H1 (cell line): ENCODE results near the gene FGF14. TPM values are rescaled to one million over a fixed set of nuclear protein-coding genes. Genes with fewer than 3 reads are reported as not detected.

Experiments used
- CTCF ChIA-PET: fragments of 300-600 bp; sonication (Branson Sonifier 250); formaldehyde crosslinking; loops from one replicate; lab custom pipeline; 2021; ENCODE audit not compliant: partially characterized antibody; lab: Charles Lee
- POLR2A ChIA-PET: fragments of 300-600 bp; sonication (Branson Sonifier 250); formaldehyde crosslinking; loops from one replicate; lab custom pipeline; 2021; ENCODE audit warnings: inconsistent platforms; ENCODE audit not compliant: partially characterized antibody; lab: Charles Lee
- DNase-seq, 2 experiments: peaks; one replicate each; pipeline versions ENCODE4 v3.0.0 to v3.0.0-alpha.2; 2010 to 2022; ENCODE audit warnings: low spot score in 2 of 2, low read depth in 1 of 2, mixed read lengths in 1 of 2
- FAIRE-seq: peaks from 2 replicates; lab custom pipeline; 2011; peaks lifted over from hg19 to GRCh38; lab: Jason Lieb, UNC
- H2AFZ ChIP-seq: 2 replicates; pipeline ENCODE4 v1.8.1; 2012; ENCODE audit warnings: low read length, inconsistent platforms
- H2AK5ac ChIP-seq: 2 replicates; pipeline ENCODE4 v1.6.1; 2013; ENCODE audit warnings: low read depth, low read length
- H2BK120ac ChIP-seq: replicated peaks from 2 replicates; pipeline ENCODE3; 2013; ENCODE audit warnings: low read depth, low read length, inconsistent platforms
- H2BK12ac ChIP-seq: 2 replicates; pipeline ENCODE4 v1.6.1; 2013; ENCODE audit warnings: low read depth, low read length
- H2BK15ac ChIP-seq: 2 replicates; pipeline ENCODE4 v1.6.1; 2013; ENCODE audit warnings: low read length
- H2BK20ac ChIP-seq: 2 replicates; pipeline ENCODE4 v1.6.1; 2013; ENCODE audit warnings: low read length
- H2BK5ac ChIP-seq: 2 replicates; pipeline ENCODE4 v1.6.1; 2013; ENCODE audit warnings: low read depth, low read length
- H3K14ac ChIP-seq: 2 replicates; pipeline ENCODE4 v1.6.1; 2013; ENCODE audit warnings: inconsistent platforms; ENCODE audit not compliant: insufficient read length
- H3K18ac ChIP-seq: 2 replicates; pipeline ENCODE4 v1.6.1; 2013; ENCODE audit warnings: low read length; ENCODE audit errors: extremely low read depth
- H3K23ac ChIP-seq: 2 replicates; pipeline ENCODE4 v1.6.1; 2013; ENCODE audit warnings: inconsistent platforms; ENCODE audit not compliant: insufficient read length
- H3K23me2 ChIP-seq: 2 replicates; pipeline ENCODE4 v1.6.1; 2013; ENCODE audit warnings: low read depth, low read length
- H3K27ac ChIP-seq: 2 replicates; pipeline ENCODE4 v1.6.1; 2011; ENCODE audit warnings: low read depth, low read length, inconsistent platforms
- H3K27me3 ChIP-seq, 4 experiments: replicated peaks in 1 of 4; 1 replicate in 1 of 4; 2 replicates in 3 of 4; pipeline versions ENCODE4 v1.6.1 to v1.8.1; 2011 to 2013; ENCODE audit warnings: low read length in 3 of 4, mild to moderate bottlenecking in 3 of 4, inconsistent platforms in 2 of 4, mixed read lengths in 2 of 4, moderate library complexity in 1 of 4; ENCODE audit not compliant: control insufficient read depth in 3 of 4, insufficient read depth in 3 of 4; ENCODE audit errors: extremely low read depth in 1 of 4
- H3K36me3 ChIP-seq, 4 experiments: 2 replicates each; pipeline versions ENCODE4 v1.6.1 to v1.8.1; 2011 to 2013; ENCODE audit warnings: mild to moderate bottlenecking in 4 of 4, low read length in 3 of 4, moderate library complexity in 2 of 4, control low read depth in 1 of 4, inconsistent platforms in 1 of 4; ENCODE audit not compliant: insufficient read depth in 4 of 4, control insufficient read depth in 2 of 4
- H3K4ac ChIP-seq: replicated peaks from 2 replicates; pipeline ENCODE3; 2013; ENCODE audit warnings: low read length, low read depth, mixed read lengths, inconsistent platforms; ENCODE audit not compliant: insufficient read length
- H3K4me1 ChIP-seq, 4 experiments: replicated peaks in 1 of 4; 1 replicate in 1 of 4; 2 replicates in 3 of 4; pipeline versions ENCODE4 v1.6.1 to v1.8.1; 2011 to 2013; ENCODE audit warnings: low read length in 3 of 4, inconsistent platforms in 2 of 4, mixed read lengths in 1 of 4; ENCODE audit not compliant: insufficient read depth in 4 of 4, control insufficient read depth in 3 of 4
- H3K4me2 ChIP-seq, 2 experiments: 2 replicates each; pipeline versions ENCODE4 v1.6.1 to v1.8.1; 2011 to 2013; ENCODE audit warnings: low read depth in 2 of 2, low read length in 2 of 2, control low read depth in 1 of 2, inconsistent platforms in 1 of 2, mild to moderate bottlenecking in 1 of 2; ENCODE audit not compliant: insufficient read depth in 1 of 2
- H3K4me3 ChIP-seq, 4 experiments: fragments of 200-600, 300-600 bp in 1 of 4; sonication (generic), shearing (Covaris generic), sonication (Bioruptor Twin) in 1 of 4; 2 replicates each; pipeline versions ENCODE4 v1.5.1 to v1.8.1; 2011 to 2016; ENCODE audit warnings: low read length in 4 of 4, low read depth in 3 of 4, control low read depth in 2 of 4, inconsistent platforms in 2 of 4, mild to moderate bottlenecking in 2 of 4, mixed read lengths in 1 of 4, moderate library complexity in 1 of 4; ENCODE audit not compliant: insufficient read depth in 2 of 4; ENCODE audit errors: extremely low read depth in 1 of 4
- H3K56ac ChIP-seq: replicated peaks from 2 replicates; pipeline ENCODE3; 2013; ENCODE audit warnings: low read depth, mild to moderate bottlenecking, mixed read lengths, low read length, inconsistent platforms; ENCODE audit not compliant: insufficient read length
- H3K79me1 ChIP-seq: 2 replicates; pipeline ENCODE4 v1.6.1; 2013; ENCODE audit warnings: low read depth, low read length, control low read depth
- H3K79me2 ChIP-seq, 2 experiments: 2 replicates each; pipeline versions ENCODE4 v1.6.1 to v1.8.1; 2012 to 2013; ENCODE audit warnings: low read length in 2 of 2, mild to moderate bottlenecking in 2 of 2, inconsistent platforms in 1 of 2; ENCODE audit not compliant: insufficient read depth in 2 of 2, control insufficient read depth in 1 of 2
- H3K9ac ChIP-seq, 4 experiments: replicated peaks in 1 of 4; 1 replicate in 1 of 4; 2 replicates in 3 of 4; pipeline versions ENCODE4 v1.6.1 to v1.8.1; 2011 to 2013; ENCODE audit warnings: low read depth in 3 of 4, low read length in 3 of 4, control low read depth in 2 of 4, mild to moderate bottlenecking in 2 of 4, moderate library complexity in 2 of 4, inconsistent platforms in 1 of 4; ENCODE audit errors: extremely low read depth in 1 of 4
- H3K9me3 ChIP-seq, 2 experiments: 2 replicates each; pipeline versions ENCODE4 v1.6.1 to v1.8.1; 2012 to 2013; ENCODE audit warnings: mild to moderate bottlenecking in 2 of 2, moderate library complexity in 2 of 2, control low read depth in 1 of 2, inconsistent platforms in 1 of 2, low read depth in 1 of 2, low read length in 1 of 2, mixed read lengths in 1 of 2; ENCODE audit not compliant: insufficient read depth in 2 of 2
- H4K20me1 ChIP-seq, 2 experiments: replicated peaks in 1 of 2; 2 replicates each; pipeline versions ENCODE3 to v1.8.1; 2011 to 2013; ENCODE audit warnings: inconsistent platforms in 2 of 2, low read length in 2 of 2, mild to moderate bottlenecking in 1 of 2; ENCODE audit not compliant: insufficient read depth in 2 of 2, control insufficient read depth in 1 of 2
- H4K5ac ChIP-seq: 2 replicates; pipeline ENCODE4 v1.6.1; 2013; ENCODE audit warnings: low read length, low read depth, mixed read lengths, inconsistent platforms; ENCODE audit not compliant: insufficient read length
- H4K8ac ChIP-seq: 2 replicates; pipeline ENCODE4 v1.8.0; 2013; ENCODE audit warnings: mild to moderate bottlenecking, moderate library complexity, low read length, inconsistent platforms; ENCODE audit not compliant: insufficient read depth; ENCODE audit errors: extremely low read depth
- H4K91ac ChIP-seq: replicated peaks from 2 replicates; pipeline ENCODE3; 2013; ENCODE audit warnings: low read length, mixed read lengths, inconsistent platforms; ENCODE audit not compliant: insufficient read length
- BCL11A ChIP-seq, 2 experiments: IDR thresholded peaks; one replicate each; pipeline ENCODE4 v1.6.1; 2011; ENCODE audit warnings: low read depth in 2 of 2, low read length in 2 of 2, mild to moderate bottlenecking in 2 of 2
- CBX8 ChIP-seq: fragments of 300-800, 300-1000 bp; sonication (generic); IDR thresholded peaks from 2 replicates; pipeline ENCODE4 v1.7.1; 2016; ENCODE audit warnings: low read depth, low read length, borderline replicate concordance
- CEBPB ChIP-seq: IDR thresholded peaks from 2 replicates; pipeline ENCODE4 v1.6.1; 2012; ENCODE audit warnings: low read depth, low read length
- CHD2 ChIP-seq: IDR thresholded peaks from 2 replicates; pipeline ENCODE4 v1.6.1; 2012; ENCODE audit warnings: low read length, improper control_type of control experiment
- JUN ChIP-seq: IDR thresholded peaks from 2 replicates; pipeline ENCODE4 v1.6.1; 2011; ENCODE audit warnings: low read depth, mild to moderate bottlenecking, improper control_type of control experiment, low read length
- KDM1A ChIP-seq: fragments of 200-600, 300-600 bp; sonication (generic); IDR thresholded peaks from 2 replicates; pipeline ENCODE4 v1.7.1; 2016; ENCODE audit warnings: mild to moderate bottlenecking, low read length, borderline replicate concordance
- NANOG ChIP-seq: IDR thresholded peaks from 2 replicates; pipeline ENCODE4 v1.6.1; 2011; ENCODE audit warnings: low read length, low read depth, mild to moderate bottlenecking, inconsistent platforms; ENCODE audit not compliant: insufficient read depth, poor library complexity, severe bottlenecking
- RNF2 ChIP-seq: fragments of 200-900, 300-1000 bp; sonication (generic); IDR thresholded peaks from 2 replicates; pipeline ENCODE4 v1.7.1; 2016; ENCODE audit warnings: borderline replicate concordance, low read depth, mild to moderate bottlenecking, antibody characterized with exemption, low read length; ENCODE audit not compliant: poor library complexity, severe bottlenecking; ENCODE audit errors: missing control alignments
- RXRA ChIP-seq: IDR thresholded peaks from 2 replicates; pipeline ENCODE4 v1.6.1; 2011; ENCODE audit warnings: low read depth, mild to moderate bottlenecking, low read length, moderate library complexity; ENCODE audit not compliant: insufficient read depth
- SIN3A ChIP-seq, 2 experiments: IDR thresholded peaks in 1 of 2; conservative IDR thresholded peaks in 1 of 2; 2 replicates each; pipeline ENCODE4 v1.6.1; 2011 to 2012; ENCODE audit warnings: low read length in 2 of 2, improper control_type of control experiment in 1 of 2, low read depth in 1 of 2, mild to moderate bottlenecking in 1 of 2
- TAF1 ChIP-seq: IDR thresholded peaks from 2 replicates; pipeline ENCODE4 v1.6.1; 2011; ENCODE audit warnings: mild to moderate bottlenecking, low read depth, low read length
- YY1 ChIP-seq: IDR thresholded peaks from 2 replicates; pipeline ENCODE4 v1.6.1; 2011; ENCODE audit warnings: low read depth, mild to moderate bottlenecking, low read length
- WGBS, 2 experiments: shearing (Covaris generic) in 1 of 2; methylation state at CpG; one replicate each; pipeline versions ENCODE4 v1.1.6 to v1.1.7; 2013 to 2015; ENCODE audit warnings: low lambda C conversion rate in 2 of 2, mixed read lengths in 2 of 2, inconsistent platforms in 1 of 2, low coverage in 1 of 2, missing lambda C conversion rate in 1 of 2; ENCODE audit not compliant: insufficient replicate concordance in 2 of 2, insufficient coverage in 1 of 2, insufficient read length in 1 of 2; ENCODE audit errors: extremely low coverage in 1 of 2, missing lambda C conversion rate in 1 of 2; 5-methylcytosine and 5-hydroxymethylcytosine counted together
- polyA plus RNA-seq, 7 experiments: library from polyadenylated mRNA; depleted of rRNA in 3 of 7; stranded (reverse) in 5 of 7; unstranded in 2 of 7; fragments of >200 nt in 5 of 7; fragments of 200-250 nt in 2 of 7; gene quantifications; 1 replicate in 5 of 7; 2 replicates in 1 of 7; 4 replicates in 1 of 7; pipeline versions ENCODE4 v1.2.1 to v1.2.3, GENCODE V29; 2011 to 2013; ENCODE audit warnings: missing spikeins in 2 of 7, mixed read lengths in 2 of 7
- total RNA-seq: library from RNA; stranded (reverse); fragmentation: NEBNext Ultra II Directional; extraction: Animal tissue kit (Norgen Biotek cat#: 25700); gene quantifications from 2 replicates; pipeline ENCODE4 v1.2.1, GENCODE V29; 2021

FGF14 gene
- total and polyA plus RNA-seq, 2 of the 8 experiments (the other 6 are each of a cell fraction or from before 2014, with no cell fraction given): 0.05 to 0.58 TPM

DNA sequence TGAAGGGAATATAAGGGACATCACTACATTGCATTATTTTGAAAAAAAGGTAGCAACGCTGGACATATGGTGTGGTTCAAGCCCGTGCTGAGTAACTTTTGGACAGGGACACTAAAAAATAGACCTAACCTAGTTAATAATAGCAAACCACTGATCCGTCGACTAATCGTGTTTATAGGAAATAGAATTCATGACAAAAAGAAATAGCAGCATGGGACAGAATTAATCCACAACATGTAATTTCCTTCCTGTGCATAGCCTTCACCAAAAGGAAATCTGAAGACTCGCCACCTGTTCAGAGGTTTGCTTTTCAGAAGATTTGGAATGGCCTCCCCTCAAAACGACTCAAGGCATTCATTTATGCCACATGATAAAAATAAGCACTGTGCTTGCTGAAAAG lies 128.7 kb downstream of the FGF14 start:
- no peak overlapping the region for H2BK120ac ChIP-seq
- no peak for FAIRE-seq
- no peaks in the 10 kb centered on the region for H3K4me1 ChIP-seq
- no peaks in the 10 kb centered on the region for H3K36me3 ChIP-seq
- H3K9ac ChIP-seq: no peak overlapping the region
- H2BK20ac ChIP-seq: no peak overlapping the region
- CTCF ChIA-PET: interaction anchor here (1.3 kb wide), 1 partner anchor 9 kb away, joined by 3 read pairs; no protein-coding TSS in a partner anchor
- H3K27ac ChIP-seq: no peak overlapping the region
- H2AFZ ChIP-seq: no peak overlapping the region
- POLR2A ChIA-PET: no interaction called here
- H4K91ac ChIP-seq: no peak overlapping the region
- no peak for TF ChIP-seq CBX8
- TF ChIP-seq KDM1A: no peak
- TF ChIP-seq NANOG: no peak
- no peak for TF ChIP-seq JUN
- no peak for TF ChIP-seq RXRA
- no peak for TF ChIP-seq CEBPB
- no peak for TF ChIP-seq SIN3A (conservative IDR thresholded peaks at IDR 0.05 in 1 of 2, IDR thresholded peaks at IDR 0.05 in 1 of 2; ENCODE audit: low read depth in 1 of 2, low read length in 2 of 2)
- no peak for TF ChIP-seq BCL11A (IDR thresholded peaks at IDR 0.05; ENCODE audit: low read depth in 2 of 2, low read length in 2 of 2)
- TF ChIP-seq TAF1: no peak
- no peak for TF ChIP-seq CHD2
- no peak for TF ChIP-seq RNF2
- TF ChIP-seq YY1: no peak
- DNase-seq: no peak
- H3K9me3 ChIP-seq: no peaks in the 10 kb centered on the region
- no peak overlapping the region for H3K18ac ChIP-seq
- no peak overlapping the region for H3K4me3 ChIP-seq
- H3K23ac ChIP-seq: no peak overlapping the region
- H3K79me1 ChIP-seq: no peaks in the 10 kb centered on the region
- WGBS, 2 experiments: 98% methylated on average over 7 of the region's 7 CpGs; no CpG with 5 or more reads in 1 of the 2 experiments
- H3K4me2 ChIP-seq: no peak overlapping the region
- no peak overlapping the region for H3K4ac ChIP-seq
- no peak overlapping the region for H2AK5ac ChIP-seq
- H3K27me3 ChIP-seq: no peaks in the 10 kb centered on the region
- no peak overlapping the region for H3K14ac ChIP-seq
- no peaks in the 10 kb centered on the region for H4K20me1 ChIP-seq
- no peak overlapping the region for H2BK12ac ChIP-seq
- no peaks in the 10 kb centered on the region for H3K79me2 ChIP-seq
- H3K56ac ChIP-seq: no peak overlapping the region
- no peak overlapping the region for H4K5ac ChIP-seq
- H2BK15ac ChIP-seq: no peak overlapping the region
- no peak overlapping the region for H2BK5ac ChIP-seq
- no peaks in the 10 kb centered on the region for H3K23me2 ChIP-seq
- no peak overlapping the region for H4K8ac ChIP-seq
